GM21423 (cell line): Measurements from ENCODE around the gene ZNF792.
A peak's percentile ranks its signal among the peaks of the same experiment; 100 is the strongest.
"Not testable (repeated sequence)": the region's sequence is repeated elsewhere in the genome, so short reads cannot be mapped to it uniquely, and the experiment has no call there.

Experiments
- ATAC-seq: cut with Tn5 transposase; IDR thresholded peaks from one replicate; pipeline ENCODE4 v1.9.1; 2021; ENCODE audit warnings: mild to moderate bottlenecking, moderate library complexity; ENCODE audit not compliant: unreplicated experiment

Gene ZNF792

DNA sequence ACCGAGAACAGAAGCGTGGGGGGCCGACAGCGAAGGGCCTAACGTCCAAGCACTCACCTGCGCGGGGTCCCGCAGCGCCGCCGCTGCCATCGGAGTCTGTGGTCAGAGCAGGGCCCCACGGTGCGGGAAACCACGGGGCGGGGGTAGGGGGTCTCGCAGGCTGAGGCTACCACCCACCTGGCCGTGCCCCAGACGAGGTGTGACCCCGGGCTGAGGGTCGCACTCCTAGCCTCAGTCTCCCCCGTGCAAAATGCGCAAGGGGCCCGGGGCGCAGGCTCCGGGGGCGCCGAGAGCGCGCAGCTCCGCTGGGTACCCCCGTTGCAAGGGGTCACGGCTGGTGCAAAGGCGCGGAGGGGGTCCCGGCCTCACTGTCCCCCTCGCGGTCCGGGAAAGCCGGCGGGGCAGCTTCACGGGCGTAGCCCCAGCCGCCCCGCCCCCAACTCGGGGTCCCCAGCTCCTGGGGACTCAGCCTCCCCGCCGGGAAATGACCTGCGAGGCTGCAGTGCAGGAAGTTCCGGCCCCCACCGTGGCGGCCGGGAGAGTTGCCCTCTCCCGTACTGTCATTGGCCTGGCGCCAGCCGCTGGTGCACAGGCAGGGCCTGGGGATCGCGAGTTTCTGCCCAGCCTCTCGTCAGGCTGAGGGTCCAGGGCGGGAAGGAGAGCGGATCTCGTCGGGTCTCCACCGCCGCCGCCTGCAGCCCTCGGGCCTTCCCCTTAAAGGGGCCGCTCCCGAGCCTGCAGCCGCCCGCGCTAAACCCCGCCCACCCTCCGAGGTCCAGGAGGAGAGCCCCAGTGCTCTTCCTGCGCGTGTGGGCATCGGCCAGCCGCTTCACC lies at the start of gene ZNF792:
ZNF792 (minus strand) TSS at position 657 of the 834 bp plus-strand sequence; CDS start at position 90, 567 bp downstream.
- peak; percentile 76 for ATAC-seq

DNA sequence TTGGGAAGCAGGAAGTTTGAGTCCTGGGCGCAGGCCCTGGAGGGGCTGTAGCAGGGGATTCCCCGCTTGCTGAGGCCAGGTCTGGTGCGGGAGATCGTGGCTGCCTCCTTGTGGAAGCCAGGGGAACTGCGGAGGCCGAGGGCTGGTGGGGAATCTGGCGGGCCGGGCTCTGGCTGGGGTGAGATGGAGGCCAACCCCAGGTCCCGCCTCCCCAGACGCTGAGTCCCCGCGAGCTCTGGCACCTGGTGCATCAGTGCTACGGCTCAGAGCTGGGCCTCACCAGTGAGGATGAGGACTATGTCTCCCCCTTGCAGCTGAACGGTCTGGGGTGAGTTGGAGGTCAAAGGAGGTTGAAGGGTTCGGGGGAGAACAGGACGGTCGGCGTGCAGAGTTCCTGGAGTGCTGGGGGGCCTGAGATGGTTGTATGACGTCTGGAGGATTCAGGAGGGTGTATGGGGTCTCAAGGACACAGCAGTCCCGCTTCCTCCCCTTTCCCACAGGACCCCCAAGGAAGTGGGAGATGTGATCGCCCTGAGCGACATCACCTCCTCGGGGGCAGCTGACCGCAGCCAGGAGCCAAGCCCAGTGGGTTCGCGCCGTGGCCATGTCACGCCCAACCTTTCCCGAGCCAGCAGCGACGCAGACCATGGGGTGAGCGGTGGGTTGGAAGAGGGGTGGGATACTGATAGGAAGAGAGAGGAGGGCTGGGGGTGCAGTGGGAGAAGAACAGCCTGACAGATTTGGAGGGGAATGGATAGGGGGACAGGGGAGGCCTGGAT lies 49.2 kb upstream of the ZNF792 start:
- ATAC-seq, result no peak

DNA sequence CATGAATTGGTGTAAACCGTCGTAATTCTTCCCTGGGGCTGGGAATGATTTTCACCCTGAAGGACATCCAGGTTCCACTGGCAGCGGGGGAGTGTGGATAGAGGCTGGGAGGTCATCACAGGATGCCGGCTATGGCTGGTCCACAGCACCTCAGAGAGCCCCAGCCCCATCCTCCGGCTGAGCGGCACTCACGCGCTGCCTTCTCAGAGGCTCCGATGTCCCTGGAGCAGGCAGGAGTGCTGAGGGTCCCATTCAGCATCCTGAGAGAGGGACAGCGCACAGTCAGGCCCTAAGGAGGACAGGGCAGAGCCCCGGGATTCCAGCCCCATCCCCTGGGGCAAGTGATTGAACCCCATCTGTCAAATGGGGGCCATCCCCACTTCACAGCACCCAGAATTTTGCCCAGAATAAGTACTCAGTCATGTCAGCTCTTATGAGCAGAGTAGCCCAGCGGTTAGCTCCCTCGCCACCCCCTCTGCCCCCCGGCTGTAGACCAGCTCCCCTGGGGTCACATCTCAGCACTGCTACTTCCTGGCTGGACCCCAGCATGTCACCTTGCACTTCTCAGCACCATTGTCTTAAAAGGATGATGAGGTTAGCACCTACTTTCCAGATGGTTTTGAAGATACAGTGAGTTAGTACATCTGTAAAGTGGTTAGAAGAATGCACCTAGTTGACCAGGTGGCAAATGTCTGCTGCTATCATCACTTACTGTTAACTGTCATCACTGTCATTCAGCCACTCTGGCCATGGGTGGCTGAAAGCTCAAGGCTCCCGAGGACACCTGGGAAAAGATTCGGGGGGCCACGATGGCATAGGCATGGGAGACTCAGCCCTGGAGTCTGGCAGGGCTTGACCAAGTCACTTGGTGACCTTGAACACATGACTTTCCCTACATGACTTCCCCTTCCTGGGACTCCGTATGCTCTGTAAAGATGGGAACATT lies 48.0 kb upstream of the ZNF792 start:
- no peak for ATAC-seq

DNA sequence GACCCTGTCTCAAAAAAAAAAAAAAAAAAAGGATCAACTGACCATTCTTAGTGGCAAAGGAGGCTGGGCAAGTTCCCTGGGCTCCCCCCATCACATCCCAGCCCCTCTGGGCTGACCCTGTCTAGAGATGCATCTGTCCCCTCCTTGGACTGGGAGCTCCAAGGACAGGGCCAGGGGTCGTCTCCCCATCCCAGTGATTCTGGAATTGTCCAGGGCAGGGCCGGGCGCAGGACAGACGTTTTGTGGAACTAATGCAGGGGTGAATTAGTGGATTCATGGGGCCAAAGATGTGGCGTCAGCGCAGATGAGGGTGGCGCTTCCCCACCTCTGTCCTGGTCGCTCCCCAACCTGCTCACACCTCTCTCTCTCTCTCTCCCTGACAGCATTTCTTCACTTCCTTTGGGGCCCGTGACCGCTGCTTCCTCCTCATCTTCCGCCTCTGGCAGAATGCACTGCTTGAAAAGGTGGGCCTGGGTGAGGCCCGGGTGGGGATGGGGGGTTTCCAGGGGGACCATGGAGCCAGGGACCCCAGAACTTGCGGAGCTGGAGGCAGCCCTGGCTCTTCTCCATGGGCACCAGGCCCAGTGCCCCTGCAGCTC lies 47.2 kb upstream of the ZNF792 start:
- ATAC-seq, result no peak

DNA sequence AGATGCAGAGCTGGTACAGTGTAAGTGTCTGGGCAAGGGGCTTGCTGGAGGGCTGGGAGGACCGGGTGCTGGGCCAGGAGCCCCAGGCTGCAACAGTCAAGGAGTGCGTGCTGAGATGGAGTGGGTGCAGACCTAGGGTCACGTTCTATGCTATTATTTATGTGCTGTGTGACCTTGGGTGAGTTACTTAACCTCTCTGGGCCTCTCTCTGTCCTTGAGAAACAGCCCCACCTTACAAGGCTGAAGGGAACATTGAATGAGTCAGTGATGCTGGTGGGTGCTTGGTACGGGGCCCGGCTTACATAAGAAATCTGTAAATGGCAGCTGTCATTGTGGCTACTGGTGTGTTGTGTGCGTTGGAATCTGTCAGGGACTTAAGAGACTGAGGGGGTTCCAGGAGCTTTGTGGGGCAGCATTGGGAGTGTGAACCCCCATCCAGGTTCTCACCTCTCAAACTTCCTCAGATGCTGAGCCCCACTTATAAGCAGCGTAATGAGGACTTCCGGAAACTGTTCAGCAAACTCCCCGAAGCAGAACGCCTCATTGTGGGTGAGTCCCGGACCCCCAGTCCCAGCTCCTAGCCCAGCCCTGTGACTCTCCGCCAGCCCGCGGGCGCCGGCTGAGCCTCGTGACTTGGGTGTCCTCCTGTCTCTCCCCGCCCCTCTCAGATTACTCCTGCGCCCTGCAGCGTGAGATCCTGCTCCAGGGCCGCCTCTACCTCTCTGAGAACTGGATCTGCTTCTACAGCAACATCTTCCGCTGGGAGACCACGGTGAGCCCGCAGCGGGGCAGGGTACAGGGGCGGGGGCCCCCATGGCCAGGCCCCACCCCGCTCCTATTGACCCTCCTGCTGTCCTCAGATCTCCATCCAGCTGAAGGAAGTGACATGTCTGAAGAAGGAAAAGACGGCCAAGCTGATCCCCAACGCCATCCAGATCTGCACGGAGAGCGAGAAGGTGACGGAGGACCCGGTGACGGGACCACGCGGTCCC lies 45.7 kb upstream of the ZNF792 start:
- no peak for ATAC-seq

DNA sequence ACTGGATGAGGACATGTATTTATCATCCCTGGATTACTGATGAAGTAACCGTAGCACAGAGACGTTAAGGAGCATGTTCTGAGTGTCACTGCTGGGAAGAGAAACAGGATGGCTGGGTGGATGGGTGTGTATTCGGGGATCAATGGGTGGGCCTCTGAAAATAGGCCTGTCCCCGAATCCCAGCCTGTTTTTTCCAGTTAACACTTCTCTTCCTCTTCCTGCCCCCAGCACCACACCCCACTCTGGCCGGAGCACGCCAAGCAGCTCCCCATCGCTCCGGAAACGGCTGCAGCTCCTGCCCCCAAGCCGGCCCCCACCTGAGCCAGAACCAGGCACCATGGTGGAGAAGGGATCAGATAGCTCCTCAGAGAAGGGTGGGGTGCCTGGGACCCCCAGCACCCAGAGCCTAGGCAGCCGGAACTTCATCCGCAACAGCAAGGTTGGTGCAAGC lies 44.9 kb upstream of the ZNF792 start:
- no peak for ATAC-seq

DNA sequence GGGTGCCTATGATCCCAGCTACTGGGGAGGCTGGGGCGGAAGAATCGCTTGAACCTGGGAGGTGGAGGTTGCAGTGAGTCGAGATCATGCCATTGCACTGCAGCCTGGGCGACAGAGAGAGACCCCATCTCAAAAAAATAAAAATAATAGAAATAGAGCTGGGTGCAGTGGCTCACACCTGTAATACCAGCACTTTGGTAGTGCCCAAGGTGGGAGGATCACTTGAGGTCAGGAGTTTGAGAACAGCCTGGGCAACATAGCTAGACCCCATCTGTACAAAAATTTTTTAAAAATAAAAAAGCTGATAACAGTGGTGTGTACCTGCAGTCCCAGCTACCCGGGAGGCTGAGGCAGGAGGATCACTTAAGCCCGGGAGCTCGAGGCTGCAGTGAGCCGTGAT lies 43.4 kb upstream of the ZNF792 start:
- not testable (repeated sequence) for ATAC-seq

DNA sequence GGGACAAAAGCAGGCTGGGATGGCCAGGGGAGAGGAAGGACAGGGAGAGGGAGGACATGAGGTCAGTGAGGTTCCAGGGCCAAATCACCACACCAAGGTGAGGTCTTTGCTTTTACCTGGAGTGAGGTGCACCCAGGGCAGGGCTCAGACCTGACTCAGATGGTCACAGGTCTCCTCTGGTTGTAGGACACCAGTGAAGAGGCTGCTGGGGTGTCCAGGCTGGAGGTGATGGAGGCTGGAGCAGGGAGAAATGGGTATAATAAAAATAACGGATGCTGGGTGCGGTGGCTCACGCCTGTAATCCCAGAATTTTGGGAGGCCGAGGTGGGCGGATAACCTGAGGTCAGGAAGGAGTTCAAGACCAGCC lies 43.0 kb upstream of the ZNF792 start:
- ATAC-seq, result no peak

DNA sequence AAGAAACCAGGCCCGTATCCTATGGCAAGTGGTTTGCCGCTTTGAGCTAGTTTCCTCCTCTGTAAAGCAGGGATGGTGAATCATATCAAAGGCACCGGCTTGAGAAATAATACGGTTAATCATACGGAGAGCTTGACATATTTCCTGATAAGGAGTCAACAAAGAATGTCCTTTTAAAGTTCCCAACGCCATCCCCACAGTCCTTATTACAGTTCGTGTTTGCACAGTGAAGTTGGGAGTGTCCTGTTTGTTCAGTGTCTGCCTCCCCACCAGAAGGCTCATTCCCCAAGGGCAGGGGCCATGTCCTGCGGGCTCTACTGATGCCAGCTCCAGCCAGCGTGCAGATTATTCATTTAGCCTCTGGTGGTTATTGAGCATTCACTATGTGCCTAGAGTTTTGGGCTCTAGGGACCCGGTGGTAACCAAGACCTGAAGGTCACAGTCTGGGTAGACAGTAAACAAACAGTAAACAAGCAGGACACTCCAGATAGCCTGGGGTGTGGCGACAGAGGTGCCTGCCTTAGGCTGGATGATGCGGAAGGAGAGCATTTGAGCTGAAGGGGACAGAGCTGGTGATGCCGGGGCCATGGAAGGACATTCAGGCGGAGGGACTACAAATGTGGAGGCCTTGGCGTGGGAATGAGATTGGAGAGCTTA lies 42.4 kb upstream of the ZNF792 start:
- no peak for ATAC-seq

DNA sequence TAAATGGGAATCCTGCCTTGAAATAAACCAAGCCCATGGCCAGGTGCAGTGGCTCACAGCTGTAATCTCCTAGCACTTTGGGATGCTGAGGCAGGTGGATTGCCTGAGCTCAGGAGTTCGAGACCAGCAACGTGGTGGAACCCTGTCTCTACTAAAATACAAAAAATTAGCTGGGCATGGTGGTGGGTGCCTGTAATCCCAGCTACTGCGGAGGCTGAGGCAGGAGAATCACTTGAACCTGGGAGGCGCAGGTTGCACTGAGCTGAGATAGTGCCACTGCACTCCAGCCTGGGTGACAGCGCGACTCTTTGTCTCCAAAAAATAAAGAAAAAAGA lies 41.9 kb upstream of the ZNF792 start:
- not testable (repeated sequence) for ATAC-seq

DNA sequence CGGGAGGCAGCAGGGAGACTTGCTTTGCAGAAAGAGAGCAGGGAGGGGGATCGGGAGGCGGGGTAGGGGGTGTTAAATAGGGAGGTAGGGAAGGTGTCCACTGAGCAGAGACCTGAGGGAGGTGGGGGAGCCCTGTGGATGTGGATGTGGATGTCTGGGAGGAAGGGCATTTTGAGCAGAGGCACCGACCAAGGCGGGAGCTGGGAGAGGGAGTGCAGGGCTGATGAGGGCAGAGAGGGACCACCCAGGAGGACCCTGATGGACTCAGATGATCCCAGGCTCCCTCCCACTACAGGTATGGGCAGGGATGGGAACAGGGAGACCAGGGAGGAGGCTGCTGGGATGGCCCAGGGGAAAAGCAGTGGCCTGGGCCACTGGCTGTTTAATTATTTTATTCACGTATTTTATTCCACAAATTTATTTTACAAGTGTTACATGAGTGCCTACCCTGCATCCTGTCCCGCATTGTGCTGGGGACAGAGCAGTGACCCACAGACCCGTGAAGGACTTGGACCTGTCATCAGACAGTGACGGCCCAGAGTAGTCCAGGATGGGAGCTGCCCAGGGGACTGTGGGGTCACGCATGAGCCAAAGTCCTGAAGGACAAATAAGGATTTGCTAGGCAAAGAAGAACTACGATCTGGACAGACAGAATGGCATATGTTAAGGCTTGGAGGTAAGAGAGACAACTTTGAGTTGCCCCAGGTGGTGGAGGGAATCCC lies 41.4 kb upstream of the ZNF792 start:
- no peak for ATAC-seq

DNA sequence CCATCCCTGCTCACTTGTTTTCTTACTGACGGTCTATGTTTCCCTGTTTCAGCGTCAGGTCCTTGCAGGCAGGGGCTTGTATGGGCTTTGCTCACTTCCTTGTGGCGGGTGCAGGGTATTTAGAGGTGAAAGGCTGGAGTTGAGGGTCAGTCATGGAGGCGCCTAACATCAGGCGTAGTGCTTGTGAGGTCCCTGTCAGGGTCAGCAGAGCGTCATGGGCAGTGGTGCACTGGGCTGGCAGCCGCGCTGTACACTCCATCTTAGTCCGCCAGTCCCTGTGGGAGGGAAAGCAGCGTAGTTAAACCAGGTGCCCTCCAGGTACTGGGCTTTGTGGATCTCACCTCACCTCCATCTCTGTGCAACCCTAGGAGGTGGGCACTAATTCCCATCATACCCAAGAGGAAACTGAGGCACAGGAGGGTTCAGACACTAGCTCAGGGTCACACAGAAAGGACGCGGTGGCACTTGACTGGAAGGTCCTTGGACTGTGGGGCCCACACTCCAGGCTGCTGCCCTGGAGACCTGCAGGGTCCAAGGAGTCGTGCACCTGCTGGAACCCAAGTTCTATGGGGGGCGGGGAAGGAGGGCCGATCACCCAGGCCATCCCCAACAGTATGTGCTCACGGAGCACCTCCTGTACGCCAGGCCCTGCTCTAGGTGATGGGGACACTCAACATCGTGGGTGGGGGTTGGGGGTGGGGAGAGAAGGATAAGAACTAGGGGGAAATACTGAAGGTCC lies 40.7 kb upstream of the ZNF792 start:
- no peak for ATAC-seq

DNA sequence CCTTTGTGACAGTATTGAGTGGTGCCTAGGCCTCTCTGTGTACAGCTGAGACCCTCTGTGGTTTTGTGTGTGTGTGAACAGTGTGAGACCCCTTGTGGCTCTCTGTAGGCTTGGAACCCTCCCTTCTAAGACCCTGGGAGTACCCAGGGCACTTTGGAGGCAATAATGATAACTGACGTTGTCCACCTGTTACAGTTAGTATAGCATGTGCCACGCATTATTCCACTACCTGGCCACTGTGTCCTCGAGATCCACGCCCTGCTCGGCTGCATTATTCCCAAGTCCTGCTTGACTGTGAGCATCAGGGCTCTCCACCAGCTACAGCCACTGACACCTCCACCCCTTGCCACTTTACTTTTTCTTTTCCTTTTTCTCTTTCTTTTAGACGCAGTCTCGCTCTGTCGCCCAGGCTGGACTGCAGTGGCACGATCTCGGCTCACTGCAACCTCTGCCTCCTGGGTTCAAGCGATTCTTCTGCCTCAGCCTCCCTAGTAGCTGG lies 38.1 kb upstream of the ZNF792 start:
- no peak for ATAC-seq

DNA sequence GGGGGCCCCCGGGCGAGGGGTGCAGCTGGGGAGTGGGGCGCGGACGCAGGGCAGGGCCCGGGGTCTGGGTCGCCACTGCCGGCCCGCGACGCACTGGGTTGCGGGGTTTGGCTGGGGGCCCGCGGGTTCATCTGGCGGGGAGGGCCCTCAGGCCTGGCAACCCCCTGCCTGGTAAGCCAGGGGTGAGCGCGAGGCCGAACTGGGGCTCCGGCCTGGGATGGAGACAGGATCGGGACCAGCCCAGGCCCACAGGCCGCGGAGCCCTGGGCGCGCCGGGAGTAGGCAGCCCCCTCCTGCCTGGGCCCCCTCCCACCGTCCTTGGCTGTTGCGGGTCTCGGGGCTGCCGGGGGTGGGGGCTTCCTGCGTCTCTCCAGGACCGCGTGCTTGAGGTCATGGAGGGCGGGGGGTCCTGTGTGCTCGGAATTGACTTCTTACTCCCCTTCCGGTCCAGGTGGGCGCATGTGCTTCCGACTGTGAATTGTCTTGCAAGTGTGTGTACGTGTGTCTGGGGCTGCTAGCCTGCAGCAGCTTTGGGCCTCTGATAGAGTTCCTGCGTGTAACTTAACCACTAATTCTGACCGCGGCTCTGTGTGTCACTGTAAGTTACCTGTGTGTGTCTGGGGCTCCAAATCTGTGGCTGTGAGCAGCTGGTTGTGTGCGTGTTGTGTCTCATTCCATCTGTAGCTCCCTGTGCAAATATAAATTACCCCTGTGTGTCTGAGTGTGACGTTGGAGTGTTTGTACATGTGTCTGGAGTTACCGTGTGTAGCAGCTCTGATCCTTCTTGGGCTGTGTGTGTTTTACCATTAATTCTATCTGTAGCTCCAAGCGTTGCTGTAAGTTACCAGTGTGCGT lies 36.8 kb upstream of the ZNF792 start:
- no peak for ATAC-seq

DNA sequence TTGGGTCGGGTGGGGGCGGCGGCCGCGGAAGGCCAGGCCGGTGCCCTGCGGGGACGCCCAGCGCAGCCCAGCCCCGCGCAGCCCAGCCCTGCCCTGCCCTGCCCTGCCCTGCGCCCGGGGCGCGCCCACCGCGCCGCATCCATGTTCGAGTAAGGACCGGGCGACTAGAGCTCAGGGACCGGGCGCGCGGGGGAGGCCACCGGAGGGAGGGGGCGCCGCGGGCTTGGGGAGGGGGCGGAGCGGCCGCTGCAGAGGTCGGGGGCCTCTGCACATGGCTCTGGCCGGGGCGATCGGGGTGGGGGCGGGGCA lies 36.3 kb upstream of the ZNF792 start:
- no peak for ATAC-seq

DNA sequence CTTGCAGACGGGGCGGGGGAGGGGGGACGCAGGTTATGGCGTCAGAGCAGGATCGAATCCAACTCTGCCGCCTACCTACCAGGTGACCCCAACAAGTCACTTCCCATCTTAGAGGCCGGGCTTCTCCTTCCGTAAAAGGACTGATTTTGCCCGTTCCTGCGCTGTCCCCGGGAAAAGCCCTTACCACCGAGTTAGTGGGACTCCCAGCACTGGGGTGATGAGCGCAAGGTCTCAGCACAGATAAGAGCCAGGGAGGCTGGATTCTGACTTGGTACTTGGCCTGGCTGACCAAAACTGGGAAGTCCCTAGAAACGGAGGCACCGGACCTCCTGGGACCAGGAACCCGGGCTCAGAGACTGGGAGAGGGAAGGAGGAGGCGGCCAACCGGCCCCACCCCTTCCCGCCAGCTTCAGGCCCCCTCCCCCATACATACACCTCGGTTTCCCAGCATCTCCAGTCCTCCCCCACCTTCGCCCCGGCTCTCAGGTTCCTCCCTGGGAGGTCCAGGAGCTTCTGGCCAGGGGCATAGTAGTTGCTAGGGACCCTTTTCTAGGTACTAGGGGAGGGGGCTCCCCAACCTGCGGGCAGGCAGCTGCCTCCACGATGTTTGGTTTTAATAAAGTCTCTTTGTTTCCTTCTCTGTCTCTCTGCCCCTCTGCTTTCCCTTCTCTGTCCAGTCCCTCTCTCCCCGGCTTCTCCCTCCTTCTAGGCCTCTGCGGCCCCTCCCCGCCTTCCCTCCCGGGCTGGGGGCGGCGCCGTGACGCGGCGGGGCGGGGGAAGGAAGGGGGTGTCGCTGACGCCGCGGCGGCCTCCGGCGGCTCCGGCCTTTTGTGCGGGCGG lies 35.7 kb upstream of the ZNF792 start, which contains the start of gene GRAMD1A:
GRAMD1A (plus strand) TSS at position 826 of the 840 bp plus-strand sequence. CDS start 156 bp downstream, outside the sequence.
- peak; percentile 45 for ATAC-seq
